ENCODE results near the gene PROSER3.
"Not testable (repeated sequence)": the region's sequence is repeated elsewhere in the genome, so short reads cannot be mapped to it uniquely, and the experiment has no call there.

Gene PROSER3

DNA sequence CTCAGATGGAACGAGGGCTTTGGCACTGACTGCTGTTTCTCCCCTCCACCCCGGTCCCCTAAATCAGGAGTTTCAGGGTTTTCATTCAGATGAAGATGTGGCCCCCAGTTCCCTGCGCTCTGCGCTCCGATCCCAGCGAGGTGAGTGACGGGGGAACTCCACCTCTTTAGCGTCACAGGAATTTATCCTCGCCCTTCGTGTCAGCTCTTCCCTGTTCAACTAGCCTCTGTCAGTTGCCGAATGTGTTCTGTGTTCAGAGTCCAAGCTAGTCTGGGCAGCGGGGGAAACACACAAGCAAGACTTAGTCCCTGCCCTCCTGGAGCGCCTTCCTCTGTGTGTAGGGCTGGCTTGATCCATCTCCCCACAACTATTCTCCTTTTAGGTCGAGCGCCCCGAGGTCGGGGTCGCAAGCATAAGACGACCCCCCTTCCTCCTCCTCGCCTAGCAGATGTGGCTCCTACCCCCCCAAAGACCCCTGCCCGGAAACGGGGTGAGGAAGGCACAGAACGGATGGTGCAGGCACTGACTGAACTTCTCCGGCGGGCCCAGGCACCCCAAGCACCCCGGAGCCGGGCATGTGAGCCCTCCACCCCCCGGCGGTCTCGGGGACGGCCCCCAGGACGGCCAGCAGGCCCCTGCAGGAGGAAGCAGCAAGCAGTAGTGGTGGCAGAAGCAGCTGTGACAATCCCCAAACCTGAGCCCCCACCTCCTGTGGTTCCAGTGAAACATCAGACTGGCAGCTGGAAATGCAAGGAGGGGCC is 38.4 kb upstream of the PROSER3 start:
- TF ChIP-seq CTCF (IDR thresholded peaks at IDR 0.05; ENCODE audit: insufficient read depth, missing control alignments) = no peak
- DNase-seq (ENCODE audit: insufficient read length, low spot score) (no peak), FAIRE-seq (no peak)

DNA sequence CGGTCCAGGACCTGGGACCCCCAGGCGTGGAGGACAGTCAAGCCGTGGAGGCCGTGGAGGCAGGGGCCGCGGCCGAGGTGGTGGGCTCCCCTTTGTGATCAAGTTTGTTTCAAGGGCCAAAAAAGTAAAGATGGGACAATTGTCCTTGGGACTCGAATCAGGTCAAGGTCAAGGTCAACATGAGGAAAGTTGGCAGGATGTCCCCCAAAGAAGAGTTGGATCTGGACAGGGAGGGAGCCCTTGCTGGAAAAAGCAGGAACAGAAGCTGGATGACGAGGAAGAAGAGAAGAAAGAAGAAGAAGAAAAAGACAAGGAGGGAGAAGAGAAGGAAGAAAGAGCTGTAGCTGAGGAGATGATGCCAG is 37.8 kb upstream of the PROSER3 start:
- no peak for FAIRE-seq
- TF ChIP-seq CTCF (IDR thresholded peaks at IDR 0.05; ENCODE audit: insufficient read depth, missing control alignments) = no peak
- DNase-seq (ENCODE audit: insufficient read length, low spot score) = no peak

GRCh38 chr19:35720648-35721047 is 37.3 kb upstream of the PROSER3 start:
- TF ChIP-seq CTCF (IDR thresholded peaks at IDR 0.05; ENCODE audit: insufficient read depth, missing control alignments) = no peak
- FAIRE-seq = no peak
- DNase-seq (ENCODE audit: insufficient read length, low spot score) = no peak

DNA sequence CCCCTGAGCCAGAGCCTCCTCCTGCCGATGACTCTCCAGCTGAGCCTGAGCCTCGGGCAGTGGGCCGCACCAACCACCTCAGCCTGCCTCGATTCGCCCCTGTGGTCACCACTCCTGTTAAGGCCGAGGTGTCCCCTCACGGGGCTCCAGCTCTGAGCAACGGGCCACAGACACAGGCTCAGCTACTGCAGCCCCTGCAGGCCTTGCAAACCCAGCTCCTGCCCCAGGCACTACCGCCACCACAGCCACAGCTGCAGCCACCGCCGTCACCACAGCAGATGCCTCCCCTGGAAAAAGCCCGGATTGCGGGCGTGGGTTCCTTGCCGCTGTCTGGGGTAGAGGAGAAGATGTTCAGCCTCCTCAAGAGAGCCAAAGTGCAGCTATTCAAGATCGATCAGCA is 36.6 kb upstream of the PROSER3 start:
- DNase-seq (ENCODE audit: insufficient read length, low spot score) (no peak), FAIRE-seq (no peak)
- no peak for TF ChIP-seq CTCF (IDR thresholded peaks at IDR 0.05; ENCODE audit: insufficient read depth, missing control alignments)

DNA sequence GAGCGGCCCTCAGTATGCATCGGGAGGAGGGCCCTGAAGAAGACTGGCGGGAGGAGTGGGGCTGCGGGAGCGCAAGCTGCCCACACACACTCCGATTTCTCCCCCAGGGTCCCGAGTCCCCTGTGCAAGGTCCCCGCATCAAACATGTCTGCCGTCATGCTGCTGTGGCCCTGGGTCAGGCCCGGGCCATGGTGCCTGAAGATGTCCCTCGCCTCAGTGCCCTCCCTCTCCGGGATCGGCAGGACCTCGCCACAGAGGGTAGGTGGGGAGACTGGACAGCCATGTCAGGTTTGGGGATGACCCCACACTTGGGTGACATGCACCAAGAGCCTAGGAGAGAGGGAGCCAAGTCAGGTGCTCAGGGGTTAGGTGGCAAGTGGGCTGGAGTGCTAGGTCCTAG is 35.5 kb upstream of the PROSER3 start:
- no peak for TF ChIP-seq CTCF (IDR thresholded peaks at IDR 0.05; ENCODE audit: insufficient read depth, missing control alignments)
- FAIRE-seq (no peak), DNase-seq (ENCODE audit: insufficient read length, low spot score) (no peak)

GRCh38 chr19:35722897-35723296 is 35.1 kb upstream of the PROSER3 start:
- TF ChIP-seq CTCF (IDR thresholded peaks at IDR 0.05; ENCODE audit: insufficient read depth, missing control alignments) = no peak
- DNase-seq (ENCODE audit: insufficient read length, low spot score) = no peak
- no peak for FAIRE-seq

DNA sequence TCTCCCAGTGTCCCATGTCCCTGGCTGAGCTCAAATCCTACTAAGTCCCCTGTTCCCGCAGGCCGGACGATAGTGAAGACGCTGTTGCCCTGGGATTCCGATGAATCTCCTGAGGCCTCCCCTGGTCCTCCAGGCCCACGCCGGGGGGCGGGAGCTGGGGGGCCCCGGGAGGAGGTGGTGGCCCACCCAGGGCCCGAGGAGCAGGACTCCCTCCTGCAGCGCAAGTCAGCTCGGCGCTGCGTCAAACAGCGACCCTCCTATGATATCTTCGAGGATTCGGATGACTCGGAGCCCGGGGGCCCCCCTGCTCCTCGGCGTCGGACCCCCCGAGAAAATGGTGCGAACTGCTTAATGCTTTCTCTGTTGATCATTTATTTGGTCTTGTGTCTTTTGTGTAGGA is 34.3 kb upstream of the PROSER3 start:
- no peak for FAIRE-seq
- DNase-seq (ENCODE audit: insufficient read length, low spot score) = no peak
- TF ChIP-seq CTCF (IDR thresholded peaks at IDR 0.05; ENCODE audit: insufficient read depth, missing control alignments) = no peak

GRCh38 chr19:35724132-35724531 is 33.8 kb upstream of the PROSER3 start:
- not testable (repeated sequence) for FAIRE-seq; DNase-seq (ENCODE audit: insufficient read length, low spot score)

Measured in D721Med (cell line).